Amygdala (tissue), 56 donors: Measurements from ENCODE around the gene CDH13.

Experiments
- DNase-seq, 56 donors: peaks; one replicate each; lab custom pipeline; 2025; lab: John Stamatoyannopoulos, UW

Gene CDH13

GRCh38 chr16:83070416-83071209, 443.8 kb downstream of the CDH13 start:
- DNase-seq, result no peak

GRCh38 chr16:83075956-83076355, 449.2 kb downstream of the CDH13 start:
- no peak for DNase-seq

GRCh38 chr16:83083361-83083760, 456.6 kb downstream of the CDH13 start:
- DNase-seq, result no peak

GRCh38 chr16:83085660-83086059, 458.9 kb downstream of the CDH13 start:
- DNase-seq, result no peak

- no peak for DNase-seq
Measured at GRCh38 chr16:83095941-83096692, 469.3 kb downstream of the CDH13 start.

- no peak for DNase-seq
Measured at GRCh38 chr16:83098536-83098935, 471.8 kb downstream of the CDH13 start.

GRCh38 chr16:83100679-83101078, 473.9 kb downstream of the CDH13 start:
- no peak for DNase-seq

GRCh38 chr16:83102336-83102735, 475.6 kb downstream of the CDH13 start:
- DNase-seq, result no peak

- DNase-seq, result no peak
Measured at GRCh38 chr16:83105279-83106077, 478.7 kb downstream of the CDH13 start.

- no peak for DNase-seq
Measured at GRCh38 chr16:83109490-83110125, 482.8 kb downstream of the CDH13 start.

- no peak for DNase-seq
Measured at GRCh38 chr16:83110269-83110668, 483.5 kb downstream of the CDH13 start.

- peak in 34 of 56 donors; percentile 1 to 74 (median 27) for DNase-seq
Measured at GRCh38 chr16:83113317-83113716, 486.5 kb downstream of the CDH13 start.

GRCh38 chr16:83113811-83114210, 487.0 kb downstream of the CDH13 start:
- DNase-seq, result no peak

- no peak for DNase-seq
Measured at GRCh38 chr16:83115491-83116232, 488.9 kb downstream of the CDH13 start.

GRCh38 chr16:83116274-83116892, 489.6 kb downstream of the CDH13 start:
- no peak for DNase-seq

GRCh38 chr16:83117810-83118209, 491.0 kb downstream of the CDH13 start:
- no peak for DNase-seq

- peak in 2 of 56 donors; percentile 7 to 10 for DNase-seq
Measured at GRCh38 chr16:83118365-83118764, 491.6 kb downstream of the CDH13 start.

GRCh38 chr16:83125999-83126568, 499.3 kb downstream of the CDH13 start:
- DNase-seq, result no peak

- DNase-seq, result no peak
Measured at GRCh38 chr16:83128041-83128440, 501.3 kb downstream of the CDH13 start.
